Smooth muscle cell (in vitro differentiated cells): Measurements from ENCODE around the gene NTSR2. TPM values are rescaled to one million over a fixed set of nuclear protein-coding genes. Genes with fewer than 3 reads are reported as not detected.

Source experiments
- DNase-seq: peaks from one replicate; lab custom pipeline; 2025; ENCODE audit not compliant: unreplicated experiment; lab: John Stamatoyannopoulos, UW
- H2AFZ ChIP-seq: fragments of 200-600 bp; sonication (generic); 2 replicates; pipeline ENCODE4 v1.6.0; 2016; ENCODE audit warnings: antibody characterized with exemption, low read depth, mild to moderate bottlenecking
- H3F3A ChIP-seq: fragments of 200-600 bp; sonication (generic); 2 replicates; pipeline ENCODE4 v1.6.0; 2017; ENCODE audit warnings: antibody characterized with exemption, low read depth
- H3K27ac ChIP-seq: fragments of 200-600 bp; sonication (generic); 2 replicates; pipeline ENCODE4 v1.5.1; 2016; ENCODE audit warnings: low read depth, mild to moderate bottlenecking
- H3K27me3 ChIP-seq: fragments of 200-600 bp; sonication (generic); 2 replicates; pipeline ENCODE4 v1.6.1; 2016; ENCODE audit warnings: low read depth, mild to moderate bottlenecking
- H3K36me3 ChIP-seq: fragments of 200-600 bp; sonication (generic); 2 replicates; pipeline ENCODE4 v1.5.1; 2016; ENCODE audit warnings: low read depth
- H3K4me1 ChIP-seq: fragments of 200-600 bp; sonication (generic); 2 replicates; pipeline ENCODE4 v1.5.1; 2016; ENCODE audit warnings: low read depth
- H3K4me2 ChIP-seq: fragments of 200-600 bp; sonication (generic); 2 replicates; pipeline ENCODE4 v1.6.0; 2016; ENCODE audit warnings: mild to moderate bottlenecking
- H3K4me3 ChIP-seq: fragments of 200-600 bp; sonication (generic); 2 replicates; pipeline ENCODE4 v1.5.1; 2016; ENCODE audit warnings: mild to moderate bottlenecking
- H3K79me2 ChIP-seq: fragments of 200-600 bp; sonication (generic); 2 replicates; pipeline ENCODE4 v1.6.0; 2016; ENCODE audit warnings: low read depth, mild to moderate bottlenecking
- H3K9ac ChIP-seq: fragments of 200-600 bp; sonication (generic); 2 replicates; pipeline ENCODE4 v1.6.0; 2016; ENCODE audit warnings: low read depth
- H3K9me3 ChIP-seq: fragments of 200-600 bp; sonication (generic); replicated peaks from 2 replicates; pipeline ENCODE4 v1.5.1; 2016; ENCODE audit warnings: low read depth
- H4K20me1 ChIP-seq: fragments of 200-600 bp; sonication (generic); 2 replicates; pipeline ENCODE4 v1.6.0; 2016; ENCODE audit warnings: low read depth
- CTCF ChIP-seq: fragments of 200-600 bp; sonication (generic); IDR thresholded peaks from 2 replicates; pipeline ENCODE4 v1.5.1; 2017; ENCODE audit warnings: borderline replicate concordance, mild to moderate bottlenecking, antibody characterized with exemption; ENCODE audit not compliant: insufficient read depth, poor library complexity, severe bottlenecking
- WGBS: methylation state at CpG from one replicate; pipeline ENCODE4 v1.1.7; 2016; ENCODE audit warnings: low lambda C conversion rate; 5-methylcytosine and 5-hydroxymethylcytosine counted together
- polyA plus RNA-seq: library from polyadenylated mRNA; unstranded; fragments of >200 nt; fragmentation: Nextera tagmentation; extraction: Ambion mirVana; gene quantifications from 2 replicates; pipeline ENCODE4 v1.2.1, GENCODE V29; 2016
- total RNA-seq: library from RNA; depleted of rRNA; stranded (reverse); fragments of >200 nt; gene quantifications from 2 replicates; pipeline ENCODE4 v1.2.3, GENCODE V29; 2014

NTSR2 gene
- total and polyA plus RNA-seq, 2 experiments from 2014 or later, result not detected

- Histone ChIP-seq H3K36me3 (no peaks in the 10 kb centered on the region), H3K27ac (no peak overlapping the region), H3K9ac (no peak overlapping the region), H4K20me1 (no peaks in the 10 kb centered on the region), H3K9me3 (no peaks in the 10 kb centered on the region), H3K79me2 (no peaks in the 10 kb centered on the region), H3K27me3 (no peaks in the 10 kb centered on the region), H3K4me3 (no peak overlapping the region), H3F3A (peaks cover 6% of the 10 kb centered on the region), H2AFZ (no peak overlapping the region), H3K4me1 (no peaks in the 10 kb centered on the region), H3K4me2 (no peak overlapping the region)
- TF ChIP-seq CTCF, result no peak
- WGBS, result 57% methylated on average over 3 of the region's 3 CpGs
- DNase-seq, result no peak
Observed at GRCh38 chr2:11652553-11652952, 17.4 kb downstream of the NTSR2 start.

- Histone ChIP-seq H2AFZ (no peak overlapping the region), H3K79me2 (no peaks in the 10 kb centered on the region), H3K9me3 (no peaks in the 10 kb centered on the region), H3K4me3 (no peak overlapping the region), H3K27ac (no peak overlapping the region), H4K20me1 (no peaks in the 10 kb centered on the region), H3K9ac (no peak overlapping the region), H3K27me3 (no peaks in the 10 kb centered on the region), H3K4me1 (no peaks in the 10 kb centered on the region), H3F3A (peaks cover 6% of the 10 kb centered on the region), H3K4me2 (no peak overlapping the region), H3K36me3 (no peaks in the 10 kb centered on the region)
- DNase-seq, result no peak
- 89% methylated on average over 5 of the region's 5 CpGs for WGBS
- no peak for TF ChIP-seq CTCF
Observed at GRCh38 chr2:11651856-11652548, 18.0 kb downstream of the NTSR2 start.

GRCh38 chr2:11649093-11649492 is 20.9 kb downstream of the NTSR2 start:
- Histone ChIP-seq H3K4me2 (no peak overlapping the region), H3K9me3 (no peaks in the 10 kb centered on the region)

More at GRCh38 chr2:11649093-11649492, 20.9 kb downstream of the NTSR2 start:
- no peaks in the 10 kb centered on the region for H3K79me2 ChIP-seq
- no peak overlapping the region for H3K27ac ChIP-seq
- no peaks in the 10 kb centered on the region for H4K20me1 ChIP-seq
- DNase-seq, result no peak
- H3K4me1 ChIP-seq, result no peaks in the 10 kb centered on the region
- no peaks in the 10 kb centered on the region for H3K27me3 ChIP-seq
- TF ChIP-seq CTCF, result no peak
- H3F3A ChIP-seq, result peaks cover 6% of the 10 kb centered on the region
- WGBS, result 84% methylated on average over 2 of the region's 2 CpGs
- no peak overlapping the region for H3K9ac ChIP-seq
- no peak overlapping the region for H2AFZ ChIP-seq
- H3K4me3 ChIP-seq, result no peak overlapping the region
- no peaks in the 10 kb centered on the region for H3K36me3 ChIP-seq
